ENCODE results near the gene HNRNPCL1. TPM values are rescaled to one million over a fixed set of nuclear protein-coding genes. Genes with fewer than 3 reads are reported as not detected.
"Not testable (repeated sequence)": the region's sequence is repeated elsewhere in the genome, so short reads cannot be mapped to it uniquely, and the experiment has no call there.

The HNRNPCL1 gene
- total RNA-seq: not detected

DNA sequence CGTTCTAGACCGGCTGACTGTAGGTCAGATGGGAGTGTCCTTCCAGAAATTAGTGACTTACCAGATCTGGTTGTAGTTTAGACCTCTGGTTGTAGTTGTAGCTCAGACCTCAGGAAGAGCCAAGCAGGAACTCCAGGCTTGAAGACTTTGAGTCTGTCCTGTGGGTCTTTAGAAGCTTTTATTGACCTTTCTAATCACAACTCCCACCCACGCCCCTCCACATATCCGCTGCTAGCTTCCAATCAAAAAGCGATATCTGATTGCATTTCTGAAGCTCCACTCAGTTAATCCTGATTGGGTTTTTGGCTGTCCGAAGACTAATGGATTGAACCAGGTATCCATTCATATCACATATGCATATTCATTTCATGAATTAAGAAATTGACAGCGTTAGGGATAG lies at the start of gene HNRNPCL1:
Gene HNRNPCL1 (minus strand): TSS at position 101 of the 400 bp plus-strand sequence. CDS start 431 bp downstream, outside the sequence.
- DNase-seq (ENCODE audit: low read depth in 2 of 3, low spot score in 2 of 3): not testable (repeated sequence)

DNA sequence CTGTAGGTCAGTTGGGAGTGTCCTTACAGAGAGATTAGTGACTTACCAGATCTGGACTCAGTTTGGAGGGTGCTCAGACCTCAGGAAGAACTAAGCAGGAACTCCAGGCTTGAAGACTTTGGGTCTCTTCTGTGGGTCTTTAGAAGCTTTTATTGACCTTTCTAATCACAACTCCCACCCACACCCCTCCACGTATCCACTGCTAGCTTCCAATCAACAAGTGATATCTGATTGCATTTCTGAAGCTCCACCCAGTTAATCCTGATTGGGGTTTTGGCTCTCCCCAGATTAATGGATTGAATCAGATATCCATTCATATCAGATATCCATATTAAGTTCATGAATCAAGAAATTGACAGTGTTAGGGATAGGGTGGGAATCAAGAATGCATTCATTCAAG lies 49.6 kb upstream of the HNRNPCL1 start, which contains the start of gene PRAMEF10:
Gene PRAMEF10 (minus strand): TSS at position 101 of the 400 bp plus-strand sequence. CDS start 2,423 bp downstream, outside the sequence.
- DNase-seq (ENCODE audit: low read depth in 2 of 3, low spot score in 2 of 3): not testable (repeated sequence)

DNA sequence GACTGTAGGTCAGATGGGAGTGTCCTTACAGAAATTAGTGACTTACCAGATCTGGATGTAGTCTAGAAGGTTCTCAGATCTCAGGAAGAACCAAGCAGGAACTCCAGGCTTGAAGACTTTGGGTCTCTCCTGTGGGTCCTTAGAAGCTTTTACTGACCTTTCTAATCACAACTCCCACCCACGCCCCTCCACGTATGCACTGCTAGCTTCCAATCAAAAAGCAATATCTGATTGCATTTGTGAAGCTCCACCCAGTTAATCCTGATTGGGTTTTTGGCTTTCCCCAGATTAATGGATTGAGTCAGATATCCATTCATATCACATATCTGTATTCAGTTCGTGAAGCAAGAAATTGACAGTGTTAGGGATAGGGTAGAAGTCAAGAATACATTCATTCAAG lies 37.6 kb upstream of the HNRNPCL1 start, which contains the start of gene PRAMEF4:
Gene PRAMEF4 (minus strand): TSS at position 101 of the 400 bp plus-strand sequence. CDS start 2,807 bp downstream, outside the sequence.
- not testable (repeated sequence) for DNase-seq (ENCODE audit: low read depth in 2 of 3, low spot score in 2 of 3)

DNA sequence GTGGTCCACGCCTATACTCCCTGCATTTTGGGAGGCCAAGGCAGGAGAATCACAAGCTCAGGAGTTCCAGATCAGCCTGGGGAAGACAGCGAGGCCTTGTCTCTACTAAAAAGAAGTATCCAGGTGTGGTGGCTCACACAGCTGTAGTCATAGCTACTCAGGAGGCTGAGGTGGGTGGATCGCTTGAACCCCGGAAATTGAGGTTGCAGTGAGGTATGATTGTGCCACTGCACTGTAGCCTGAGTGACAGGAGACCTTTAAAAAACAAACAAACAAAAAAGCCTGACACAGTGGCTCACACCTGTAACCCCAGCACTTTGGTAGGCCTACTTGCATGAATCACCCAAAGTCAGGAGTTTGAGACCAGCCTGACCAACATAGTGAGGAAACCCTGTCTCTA lies 29.9 kb upstream of the HNRNPCL1 start:
- DNase-seq (ENCODE audit: low read depth in 2 of 3, low spot score in 2 of 3): not testable (repeated sequence)

DNA sequence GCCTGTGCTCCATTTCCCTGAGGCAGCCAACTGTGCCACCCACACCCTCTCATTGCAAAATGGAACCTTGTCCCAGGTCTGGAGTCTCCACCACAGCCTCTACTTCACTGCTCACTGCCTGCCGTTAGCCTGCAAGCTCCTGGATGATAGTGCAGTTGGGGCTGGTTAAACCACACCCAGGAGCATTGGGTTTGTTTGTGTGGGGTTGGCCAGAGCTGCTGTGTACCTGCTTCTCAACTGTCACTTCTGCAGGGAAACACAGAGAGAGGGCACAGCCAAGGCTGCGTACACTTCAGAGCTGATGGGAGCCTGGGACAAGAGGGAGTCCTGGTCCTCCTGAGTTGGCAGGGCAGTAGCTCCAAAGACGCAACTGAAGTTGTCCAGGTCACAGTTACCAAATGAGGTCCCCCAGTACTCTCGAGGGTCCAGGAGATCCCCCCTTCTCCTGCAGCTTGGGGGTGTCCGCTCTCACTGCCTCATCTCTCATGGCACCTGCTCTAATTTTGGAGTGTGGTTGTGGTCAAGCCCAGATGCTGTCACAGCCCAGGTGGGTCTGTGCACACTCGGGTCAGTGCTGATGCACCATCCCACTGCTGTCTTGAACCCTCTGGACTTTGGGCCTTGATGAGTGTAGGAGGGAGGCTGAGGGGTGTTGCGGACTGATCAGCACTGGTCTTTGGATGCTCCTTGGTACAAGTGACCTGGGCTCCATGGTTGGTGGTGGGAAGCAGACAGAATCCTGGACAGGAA lies 14.8 kb upstream of the HNRNPCL1 start:
- DNase-seq (ENCODE audit: low read depth in 2 of 3, low spot score in 2 of 3): not testable (repeated sequence)

DNA sequence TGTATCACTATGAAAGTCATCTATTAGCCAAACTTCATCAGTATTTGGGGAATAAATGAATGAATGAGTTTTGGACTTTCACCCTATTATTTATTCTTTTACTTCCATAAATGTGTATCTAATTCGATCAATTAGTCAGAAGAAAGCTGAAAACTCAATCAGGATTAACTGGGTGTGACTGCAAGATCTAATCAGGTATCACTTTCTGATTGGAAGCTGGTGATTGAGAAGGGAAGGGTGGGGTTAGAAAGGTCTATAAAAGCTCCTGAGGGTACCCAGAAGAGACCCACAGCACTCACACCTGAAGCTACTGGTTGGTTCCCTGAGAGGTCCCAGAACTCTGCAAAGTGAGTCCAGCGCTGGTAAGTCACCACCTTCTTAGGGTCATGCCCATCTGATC lies 8.3 kb upstream of the HNRNPCL1 start, which contains the start of gene PRAMEF2:
Gene PRAMEF2 (plus strand): TSS at position 301 of the 400 bp plus-strand sequence. CDS start 1,924 bp downstream, outside the sequence.
- DNase-seq (ENCODE audit: low read depth in 2 of 3, low spot score in 2 of 3): not testable (repeated sequence)

DNA sequence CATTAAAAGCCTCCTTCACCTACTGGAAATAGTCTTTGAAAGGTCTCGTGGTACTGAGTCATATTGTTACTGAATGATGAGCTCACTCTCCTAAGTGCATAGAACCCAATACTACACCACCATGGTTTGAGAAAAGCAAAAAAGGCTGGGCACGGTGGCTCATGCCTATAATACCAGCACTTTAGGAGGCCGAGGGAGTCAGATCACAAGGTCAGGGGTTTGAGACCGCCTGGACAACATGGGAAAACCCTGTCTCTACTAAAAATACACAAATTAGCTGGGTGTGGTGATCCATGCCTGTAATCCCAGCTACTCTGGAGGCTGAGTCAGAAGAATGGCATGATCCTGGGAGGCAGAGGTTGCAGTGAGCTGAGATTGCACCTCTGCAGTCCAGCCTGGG lies 3.3 kb upstream of the HNRNPCL1 start:
- no peak for DNase-seq (ENCODE audit: low read depth in 2 of 3, low spot score in 2 of 3)

DNA sequence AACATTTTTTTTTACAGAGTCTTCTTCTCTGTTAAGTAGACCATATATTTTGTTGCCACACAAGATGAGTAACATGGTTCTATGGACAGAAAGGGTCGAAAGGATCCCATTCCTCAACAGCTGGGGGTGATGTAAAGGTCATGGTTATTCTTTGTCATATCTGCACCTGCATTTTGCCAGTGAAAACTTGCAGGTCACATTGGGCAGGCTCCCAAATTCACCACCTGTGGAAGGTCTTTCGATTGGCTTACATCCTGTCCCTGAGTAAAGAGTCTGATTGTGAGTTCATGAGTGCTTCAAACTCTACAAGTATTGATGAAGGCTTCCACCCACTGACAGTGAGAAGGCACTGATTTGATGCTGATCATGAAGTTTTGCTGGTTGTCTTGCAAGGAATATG lies 15.3 kb downstream of the HNRNPCL1 start:
- DNase-seq (ENCODE audit: low read depth in 2 of 3, low spot score in 2 of 3): not testable (repeated sequence)

DNA sequence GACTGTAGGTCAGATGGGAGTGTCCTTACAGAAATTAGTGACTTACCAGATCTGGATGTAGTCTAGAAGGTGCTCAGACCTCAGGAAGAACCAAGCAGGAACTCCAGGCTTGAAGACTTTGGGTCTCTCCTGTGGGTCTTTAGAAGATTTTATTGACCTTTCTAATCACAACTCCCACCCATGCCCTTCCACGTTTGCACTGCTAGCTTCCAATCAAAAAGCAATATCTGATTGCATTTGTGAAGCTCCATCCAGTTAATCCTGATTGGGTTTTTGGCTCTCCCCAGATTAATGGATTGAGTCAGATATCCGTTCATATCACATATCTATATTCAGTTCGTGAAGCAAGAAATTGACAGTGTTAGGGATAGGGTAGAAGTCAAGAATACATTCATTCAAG lies 17.2 kb downstream of the HNRNPCL1 start, which contains the start of gene PRAMEF11:
Gene PRAMEF11 (minus strand): TSS at position 101 of the 400 bp plus-strand sequence. CDS start 2,621 bp downstream, outside the sequence.
- DNase-seq (ENCODE audit: low read depth in 2 of 3, low spot score in 2 of 3): not testable (repeated sequence)

DNA sequence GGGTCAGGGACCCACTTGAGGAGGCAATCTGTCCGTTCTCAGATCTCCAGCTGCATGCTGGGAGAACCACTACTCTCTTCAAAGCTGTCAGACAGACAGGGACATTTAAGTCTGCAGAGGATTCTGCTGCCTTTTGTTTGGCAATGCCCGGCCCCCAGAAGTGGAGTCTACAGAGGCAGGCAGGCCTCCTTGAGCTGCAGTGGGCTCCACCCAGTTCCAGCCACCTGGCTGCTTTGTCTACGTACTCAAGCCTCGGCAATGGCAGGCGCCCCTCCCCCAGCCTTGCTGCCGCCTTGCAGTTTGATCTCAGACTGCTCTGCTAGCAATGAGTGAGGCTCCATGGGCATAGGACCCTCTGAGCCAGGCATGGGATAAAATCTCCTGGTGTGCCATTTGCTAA lies 29.5 kb downstream of the HNRNPCL1 start:
- not testable (repeated sequence) for DNase-seq (ENCODE audit: low read depth in 2 of 3, low spot score in 2 of 3)

DNA sequence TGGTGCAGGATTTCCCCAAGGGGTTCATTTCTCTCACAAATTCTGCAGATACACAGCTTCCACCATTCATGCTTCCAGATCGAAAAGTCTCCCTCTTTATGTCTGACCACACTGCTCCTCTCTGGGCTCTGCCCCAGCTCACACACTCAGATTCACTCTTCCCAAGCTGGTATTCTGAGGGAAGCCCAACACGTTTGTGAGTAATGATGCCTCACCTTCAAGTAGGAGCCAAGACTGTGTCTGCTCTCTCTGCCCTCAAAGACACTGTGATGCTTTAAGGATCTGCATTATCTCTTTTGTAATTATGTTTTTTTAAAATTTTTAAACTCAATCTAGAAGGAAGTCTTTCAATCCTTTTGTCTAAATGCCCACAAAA lies 37.1 kb downstream of the HNRNPCL1 start:
- no peak for DNase-seq (ENCODE audit: low read depth in 2 of 3, low spot score in 2 of 3)

DNA sequence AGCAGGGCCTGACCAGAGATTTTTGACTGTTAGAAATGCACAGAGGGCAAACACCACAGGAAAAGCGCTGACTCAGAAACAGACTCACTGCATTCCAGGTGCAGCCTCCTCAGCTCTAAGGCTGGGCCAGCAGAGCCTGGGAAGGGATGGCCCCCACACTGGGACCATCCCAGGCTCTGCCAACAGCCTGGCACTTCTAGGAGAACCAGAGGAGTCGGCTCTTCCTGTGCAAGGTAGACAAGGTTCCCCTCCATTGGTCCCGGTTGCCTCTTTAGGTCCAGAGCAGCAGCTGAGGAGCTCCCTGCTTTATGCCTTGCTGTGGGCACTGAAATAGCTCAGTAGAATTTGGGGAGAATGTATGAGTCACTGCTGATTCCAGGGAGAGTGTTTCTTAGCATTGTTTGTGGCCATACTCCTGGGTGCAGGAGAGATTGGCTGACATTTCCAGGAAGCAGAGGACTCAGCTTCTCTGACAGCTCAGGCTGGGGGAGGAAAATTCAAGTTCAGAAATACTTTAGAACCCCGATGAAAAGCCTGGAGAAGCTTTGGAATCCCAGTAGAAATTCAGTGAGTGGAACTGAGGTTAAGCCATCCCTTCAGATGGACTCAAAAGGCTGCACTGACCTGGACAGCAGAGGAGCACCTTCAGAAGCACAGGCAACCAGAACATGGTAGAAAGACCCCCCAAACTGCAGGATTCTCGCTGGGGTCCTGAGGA lies 37.7 kb downstream of the HNRNPCL1 start:
- DNase-seq (ENCODE audit: low read depth in 2 of 3, low spot score in 2 of 3): no peak

DNA sequence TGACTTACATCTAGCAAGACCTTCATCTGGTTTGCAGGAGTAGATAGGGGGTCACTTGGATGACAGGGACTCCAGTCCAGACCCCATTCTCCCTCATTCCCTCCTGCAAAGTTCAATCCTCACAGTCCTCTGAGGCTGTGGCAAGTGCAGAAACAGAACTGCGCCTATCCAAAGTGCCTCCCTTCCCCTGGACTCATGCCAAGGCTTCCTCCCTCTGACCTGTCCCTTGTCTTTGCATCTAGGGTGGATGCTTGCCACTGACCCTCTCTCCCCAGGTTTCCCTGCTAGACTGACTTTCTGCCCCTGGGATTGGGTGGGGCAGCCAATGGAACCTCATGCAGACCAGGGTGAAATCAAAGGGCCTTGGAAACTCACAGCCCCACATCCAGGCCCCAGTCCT lies 38.6 kb downstream of the HNRNPCL1 start:
- no peak for DNase-seq (ENCODE audit: low read depth in 2 of 3, low spot score in 2 of 3)

DNA sequence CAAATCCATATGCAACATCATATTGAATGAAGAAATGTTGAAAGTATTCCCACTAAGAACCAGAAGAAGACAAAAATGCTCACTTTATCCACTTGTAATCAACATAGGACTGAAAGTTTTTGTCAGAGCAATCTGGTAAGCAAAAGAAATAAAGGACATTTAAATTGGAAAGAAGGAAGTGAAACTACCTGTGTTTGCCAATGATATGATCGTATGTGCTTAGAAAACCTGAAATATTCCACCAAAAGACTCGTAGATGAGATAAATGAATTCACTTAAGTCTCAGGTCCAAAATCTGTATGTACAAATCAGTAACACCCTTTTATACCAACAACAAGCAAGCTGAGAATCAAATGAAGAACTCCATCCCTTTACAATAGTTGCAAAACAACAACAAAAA lies 48.8 kb downstream of the HNRNPCL1 start:
- no peak for DNase-seq (ENCODE audit: low read depth in 2 of 3, low spot score in 2 of 3)

DNA sequence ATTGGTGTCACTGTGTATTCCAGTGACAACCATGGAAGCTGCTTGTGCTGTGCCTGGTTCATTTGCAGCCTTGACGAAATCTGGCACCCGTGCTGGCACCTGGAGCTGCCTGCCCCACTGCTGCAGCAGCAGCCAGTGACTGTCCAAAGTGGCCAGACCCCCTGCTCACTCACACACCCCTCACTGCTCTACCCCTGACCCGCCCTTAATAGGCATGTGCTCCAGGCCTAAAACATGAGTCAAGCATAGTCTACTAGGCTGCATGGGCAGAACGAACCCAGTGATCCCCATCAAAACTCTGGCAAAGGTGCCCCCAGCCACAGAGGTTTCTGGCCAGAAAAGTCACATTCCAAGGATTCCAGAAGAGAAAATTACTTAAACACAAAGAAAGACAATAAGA lies 49.6 kb downstream of the HNRNPCL1 start:
- DNase-seq (ENCODE audit: low read depth in 2 of 3, low spot score in 2 of 3): no peak

Other genes with a start within 250 kb of the HNRNPCL1 start
- 7.3 TPM for gene DHRS3, start 230.5 kb downstream of the HNRNPCL1 start, total RNA-seq
- gene AADACL4, start 204.6 kb downstream of the HNRNPCL1 start, total RNA-seq: not detected
- gene AADACL3, start 132.6 kb downstream of the HNRNPCL1 start, total RNA-seq: not detected
- gene CFAP107, start 102.5 kb downstream of the HNRNPCL1 start, total RNA-seq: not detected
- not detected for gene PRAMEF12, start 75.0 kb downstream of the HNRNPCL1 start, total RNA-seq
- not detected for gene PRAMEF1, start 57.3 kb downstream of the HNRNPCL1 start, total RNA-seq
- gene PRAMEF11, start 17.3 kb downstream of the HNRNPCL1 start, total RNA-seq: not detected
- not detected for gene PRAMEF2, start 8.4 kb upstream of the HNRNPCL1 start, total RNA-seq
- gene PRAMEF4, start 37.5 kb upstream of the HNRNPCL1 start, total RNA-seq: not detected
- not detected for gene PRAMEF10, start 49.5 kb upstream of the HNRNPCL1 start, total RNA-seq
- not detected for gene PRAMEF7, start 67.9 kb upstream of the HNRNPCL1 start, total RNA-seq
- not detected for gene PRAMEF6, start 98.9 kb upstream of the HNRNPCL1 start, total RNA-seq
- not detected for gene PRAMEF27, start 207.9 kb upstream of the HNRNPCL1 start, total RNA-seq
- gene HNRNPCL3, start 212.0 kb upstream of the HNRNPCL1 start, total RNA-seq: not detected
- gene PRAMEF25, start 222.1 kb upstream of the HNRNPCL1 start, total RNA-seq: not detected